Spinal cord (tissue), 10 donors: ENCODE measurements around the gene GPR34. TPM values are rescaled to one million over a fixed set of nuclear protein-coding genes. Genes with fewer than 3 reads are reported as not detected.
"Not testable (repeated sequence)": the region's sequence is repeated elsewhere in the genome, so short reads cannot be mapped to it uniquely, and the experiment has no call there.

Source experiments
- DNase-seq, 6 donors: peaks; one replicate each; pipeline versions ENCODE4 v3.0.0 to v3.0.0-alpha.2; 2013 to 2015; ENCODE audit warnings: low spot score in 6 of 6, low read depth in 4 of 6
- H3K27ac ChIP-seq: one replicate; pipeline ENCODE4 v1.5.1; 2013; ENCODE audit warnings: low read depth, low read length, control low read depth
- H3K27me3 ChIP-seq: one replicate; pipeline ENCODE4 v1.6.1; 2013; ENCODE audit warnings: low read length; ENCODE audit not compliant: control insufficient read depth, insufficient read depth
- H3K36me3 ChIP-seq: one replicate; pipeline ENCODE4 v1.6.1; 2013; ENCODE audit warnings: low read length; ENCODE audit not compliant: control insufficient read depth, insufficient read depth
- H3K4me1 ChIP-seq: one replicate; pipeline ENCODE4 v1.6.1; 2013; ENCODE audit warnings: low read length; ENCODE audit not compliant: control insufficient read depth, insufficient read depth
- H3K4me3 ChIP-seq: one replicate; pipeline ENCODE4 v1.5.1; 2013; ENCODE audit warnings: low read depth, low read length, control low read depth
- H3K9me3 ChIP-seq: one replicate; pipeline ENCODE4 v1.6.1; 2013; ENCODE audit warnings: low read length; ENCODE audit not compliant: control insufficient read depth, insufficient read depth
- WGBS: methylation state at CpG from one replicate; pipeline ENCODE4 v1.1.5; 2013; ENCODE audit warnings: missing lambda C conversion rate; ENCODE audit not compliant: insufficient coverage; 5-methylcytosine and 5-hydroxymethylcytosine counted together
- polyA plus RNA-seq, 2 donors: library from polyadenylated mRNA; unstranded; fragments of 120-200 nt; gene quantifications; one replicate each; pipeline ENCODE4 v1.2.1, GENCODE V29; 2013; ENCODE audit not compliant: insufficient read length in 2 of 2
- total RNA-seq, 2 donors: library from RNA; depleted of rRNA in 1 of 2; stranded (reverse); fragments of 120-200 nt in 1 of 2; fragments of >200 nt in 1 of 2; gene quantifications; one replicate each; pipeline versions ENCODE4 v1.2.3 to v1.2.4, GENCODE V29; 2013 to 2014
- donor health status: healthy.

GPR34 gene
- total and polyA plus RNA-seq, 4 donors: 13.0 to 54.4 (median 18.9) TPM

- H3K4me3 ChIP-seq: no peak overlapping the region
- no peak for DNase-seq
- H3K27ac ChIP-seq: no peak overlapping the region
- WGBS: no CpG with 5 or more reads among the region's 1 CpG
- H3K4me1 ChIP-seq: no peaks in the 10 kb centered on the region
- H3K27me3 ChIP-seq: peaks cover 8% of the 10 kb centered on the region
- H3K36me3 ChIP-seq: no peaks in the 10 kb centered on the region
- H3K9me3 ChIP-seq: no peaks in the 10 kb centered on the region
Observed at GRCh38 chrX:41666251-41666650, 22.5 kb upstream of the GPR34 start.

- H3K27ac ChIP-seq: no peak overlapping the region
- no peak overlapping the region for H3K4me3 ChIP-seq
- WGBS: 100% methylated on average over 1 of the region's 3 CpGs
- DNase-seq: no peak
- no peaks in the 10 kb centered on the region for H3K9me3 ChIP-seq
- H3K36me3 ChIP-seq: no peaks in the 10 kb centered on the region
- peaks cover 8% of the 10 kb centered on the region for H3K27me3 ChIP-seq
- H3K4me1 ChIP-seq: no peaks in the 10 kb centered on the region
Observed at GRCh38 chrX:41667631-41668030, 21.1 kb upstream of the GPR34 start.

GRCh38 chrX:41670112-41670511, 18.7 kb upstream of the GPR34 start:
- Histone ChIP-seq H3K4me1 (no peaks in the 10 kb centered on the region), H3K27me3 (peaks cover 8% of the 10 kb centered on the region), H3K4me3 (no peak overlapping the region), H3K27ac (no peak overlapping the region), H3K36me3 (no peaks in the 10 kb centered on the region), H3K9me3 (no peaks in the 10 kb centered on the region)
- no peak for DNase-seq

- peaks cover 8% of the 10 kb centered on the region for H3K27me3 ChIP-seq
- H3K27ac ChIP-seq: no peak overlapping the region
- no peak overlapping the region for H3K4me3 ChIP-seq
- H3K36me3 ChIP-seq: no peaks in the 10 kb centered on the region
- no peaks in the 10 kb centered on the region for H3K4me1 ChIP-seq
- no peaks in the 10 kb centered on the region for H3K9me3 ChIP-seq
- no peak for DNase-seq
- no CpG with 5 or more reads among the region's 1 CpG for WGBS
Observed at GRCh38 chrX:41671082-41671481, 17.7 kb upstream of the GPR34 start.

GRCh38 chrX:41672643-41673042, 16.1 kb upstream of the GPR34 start:
- Histone ChIP-seq H3K9me3 (no peaks in the 10 kb centered on the region), H3K27me3 (peaks cover 7% of the 10 kb centered on the region), H3K36me3 (no peaks in the 10 kb centered on the region), H3K4me3 (no peak overlapping the region), H3K27ac (no peak overlapping the region), H3K4me1 (no peaks in the 10 kb centered on the region)
- WGBS: no CpG with 5 or more reads among the region's 1 CpG
- no peak for DNase-seq

- not testable (repeated sequence) for H3K9me3 ChIP-seq, H3K4me3 ChIP-seq, DNase-seq, H3K36me3 ChIP-seq, H3K4me1 ChIP-seq, H3K27ac ChIP-seq, H3K27me3 ChIP-seq
- WGBS: 90% methylated on average over 13 of the region's 15 CpGs
Observed at GRCh38 chrX:41676361-41676760, 12.4 kb upstream of the GPR34 start.

GRCh38 chrX:41677183-41678060, 11.4 kb upstream of the GPR34 start:
- peak in 1 of 6 donors; percentile 8 for DNase-seq
- H3K27me3 ChIP-seq: peaks cover 3% of the 10 kb centered on the region
- no peak overlapping the region for H3K4me3 ChIP-seq
- WGBS: 81% methylated on average over 5 of the region's 6 CpGs
- H3K4me1 ChIP-seq: no peaks in the 10 kb centered on the region
- no peaks in the 10 kb centered on the region for H3K36me3 ChIP-seq
- no peak overlapping the region for H3K27ac ChIP-seq
- H3K9me3 ChIP-seq: no peaks in the 10 kb centered on the region

GRCh38 chrX:41684138-41684537, 4.6 kb upstream of the GPR34 start:
- WGBS: 67% methylated on average over 1 of the region's 3 CpGs
- no peak for DNase-seq
- no peaks in the 10 kb centered on the region for H3K36me3 ChIP-seq

GRCh38 chrX:41684940-41685339, 3.8 kb upstream of the GPR34 start:
- DNase-seq: no peak
- Histone ChIP-seq H3K9me3 (no peaks in the 10 kb centered on the region), H3K27me3 (no peaks in the 10 kb centered on the region), H3K27ac (no peak overlapping the region), H3K36me3 (no peaks in the 10 kb centered on the region), H3K4me1 (no peaks in the 10 kb centered on the region), H3K4me3 (no peak overlapping the region)
- WGBS: no CpG with 5 or more reads among the region's 2 CpGs

More at GRCh38 chrX:41684138-41684537, 4.6 kb upstream of the GPR34 start:
- Histone ChIP-seq H3K27me3 (no peaks in the 10 kb centered on the region), H3K4me3 (no peak overlapping the region), H3K27ac (no peak overlapping the region), H3K9me3 (no peaks in the 10 kb centered on the region), H3K4me1 (no peaks in the 10 kb centered on the region)

GRCh38 chrX:41686788-41687187, 2.0 kb upstream of the GPR34 start:
- no peaks in the 10 kb centered on the region for H3K36me3 ChIP-seq
- no peaks in the 10 kb centered on the region for H3K27me3 ChIP-seq
- no peak overlapping the region for H3K4me3 ChIP-seq

More at GRCh38 chrX:41686788-41687187, 2.0 kb upstream of the GPR34 start:
- no CpG with 5 or more reads among the region's 4 CpGs for WGBS
- no peak for DNase-seq
- no peaks in the 10 kb centered on the region for H3K9me3 ChIP-seq
- no peak overlapping the region for H3K27ac ChIP-seq
- H3K4me1 ChIP-seq: no peaks in the 10 kb centered on the region
